ENCODE data around the gene TBC1D20.

- TF ChIP-seq EZH2 (IDR thresholded peaks at IDR 0.05; ENCODE audit: borderline replicate concordance, low read length): no peak
- no peak for TF ChIP-seq CTCF (conservative IDR thresholded peaks at IDR 0.05 in 1 of 2, IDR thresholded peaks at IDR 0.05 in 1 of 2; ENCODE audit: extremely low read depth in 1 of 2, insufficient read depth in 1 of 2, low read depth in 1 of 2, low read length in 2 of 2)
These were observed 807 bp downstream of the TBC1D20 start for GRCh38 chr20:461254-462198.
